ENCODE data around the gene COLGALT1.

The COLGALT1 gene

GRCh38 chr19:17576758-17577456 is 21.5 kb downstream of the COLGALT1 start:
- Histone ChIP-seq H3K36me3 (ENCODE audit: control insufficient read depth in 2 of 2, insufficient read depth in 1 of 2, low read length in 2 of 2) (peaks cover 11 to 57% of the 10 kb centered on the region in 2 experiments; a peak in 2 of 3 replicates), H3K27ac (ENCODE audit: extremely low read depth, low read depth, low read length) (no peak overlapping the region), H3K9me3 (ENCODE audit: control insufficient read depth, insufficient read depth, low read depth, low read length) (no peaks in the 10 kb centered on the region), H3K4me1 (ENCODE audit: control insufficient read depth, insufficient read depth, low read length) (no peaks in the 10 kb centered on the region), H3K4me3 (ENCODE audit: low read depth, low read length) (no peak overlapping the region)
- TF ChIP-seq ZNF747 (tag by site-specific recombination; IDR thresholded peaks at IDR 0.05): no peak
- TF ChIP-seq ZIC2 (tag by site-specific recombination; IDR thresholded peaks at IDR 0.05): no peak
- TF ChIP-seq KLF1 (tag by site-specific recombination; IDR thresholded peaks at IDR 0.05): peak; percentile 98
- TF ChIP-seq, protein P1, sequence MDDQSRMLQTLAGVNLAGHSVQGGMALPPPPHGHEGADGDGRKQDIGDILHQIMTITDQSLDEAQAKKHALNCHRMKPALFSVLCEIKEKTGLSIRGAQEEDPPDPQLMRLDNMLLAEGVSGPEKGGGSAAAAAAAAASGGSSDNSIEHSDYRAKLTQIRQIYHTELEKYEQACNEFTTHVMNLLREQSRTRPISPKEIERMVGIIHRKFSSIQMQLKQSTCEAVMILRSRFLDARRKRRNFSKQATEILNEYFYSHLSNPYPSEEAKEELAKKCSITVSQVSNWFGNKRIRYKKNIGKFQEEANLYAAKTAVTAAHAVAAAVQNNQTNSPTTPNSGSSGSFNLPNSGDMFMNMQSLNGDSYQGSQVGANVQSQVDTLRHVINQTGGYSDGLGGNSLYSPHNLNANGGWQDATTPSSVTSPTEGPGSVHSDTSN (CRISPR knock-in tag; IDR thresholded peaks at IDR 0.05): no peak
- no peak for TF ChIP-seq ZNF792 (tag by site-specific recombination; IDR thresholded peaks at IDR 0.05)
- TF ChIP-seq ZNF175 (tag by site-specific recombination; IDR thresholded peaks at IDR 0.05): no peak
- TF ChIP-seq, protein P2, sequence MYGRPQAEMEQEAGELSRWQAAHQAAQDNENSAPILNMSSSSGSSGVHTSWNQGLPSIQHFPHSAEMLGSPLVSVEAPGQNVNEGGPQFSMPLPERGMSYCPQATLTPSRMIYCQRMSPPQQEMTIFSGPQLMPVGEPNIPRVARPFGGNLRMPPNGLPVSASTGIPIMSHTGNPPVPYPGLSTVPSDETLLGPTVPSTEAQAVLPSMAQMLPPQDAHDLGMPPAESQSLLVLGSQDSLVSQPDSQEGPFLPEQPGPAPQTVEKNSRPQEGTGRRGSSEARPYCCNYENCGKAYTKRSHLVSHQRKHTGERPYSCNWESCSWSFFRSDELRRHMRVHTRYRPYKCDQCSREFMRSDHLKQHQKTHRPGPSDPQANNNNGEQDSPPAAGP (tag by site-specific recombination; IDR thresholded peaks at IDR 0.05): no peak
- no peak for TF ChIP-seq ZNF266 (tag by site-specific recombination; IDR thresholded peaks at IDR 0.05; ENCODE audit: low read depth)
- no peak for TF ChIP-seq KLF16 (tag by site-specific recombination; IDR thresholded peaks at IDR 0.05)
- no peak for TF ChIP-seq ZNF514 (tag by site-specific recombination; IDR thresholded peaks at IDR 0.05)
- TF ChIP-seq KLF9 (tag by site-specific recombination; IDR thresholded peaks at IDR 0.05; ENCODE audit: low read depth): no peak
- no peak for TF ChIP-seq ZBTB21 (tag by site-specific recombination; IDR thresholded peaks at IDR 0.05)
- 0 out of 2 replicates have a peak, but pooled peaks have one; percentile 11 for TF ChIP-seq SP3 (tag by site-specific recombination; IDR thresholded peaks at IDR 0.05)
- no peak for TF ChIP-seq ZNF2 (tag by site-specific recombination; IDR thresholded peaks at IDR 0.05)
- peak; percentile 46; the same call in 1 of the 2 replicates for TF ChIP-seq ZFHX2 (tag by site-specific recombination; conservative IDR thresholded peaks at IDR 0.05)
- TF ChIP-seq REPIN1 (tag by site-specific recombination; IDR thresholded peaks at IDR 0.05; ENCODE audit: low read depth): no peak
- peak; percentile 66 for TF ChIP-seq EGR2 (tag by site-specific recombination; IDR thresholded peaks at IDR 0.05; ENCODE audit: low read depth)
- TF ChIP-seq ZNF354C (tag by site-specific recombination; IDR thresholded peaks at IDR 0.05; ENCODE audit: borderline replicate concordance, low read depth): no peak
- no peak for TF ChIP-seq RBAK (tag by site-specific recombination; IDR thresholded peaks at IDR 0.05)
- TF ChIP-seq ZNF580 (tag by site-specific recombination; IDR thresholded peaks at IDR 0.05): no peak
- TF ChIP-seq ZSCAN30 (tag by site-specific recombination; IDR thresholded peaks at IDR 0.05): no peak
- TF ChIP-seq SP2 (tag by site-specific recombination; IDR thresholded peaks at IDR 0.05): peak; percentile 44
- no peak for TF ChIP-seq ZNF558 (tag by site-specific recombination; IDR thresholded peaks at IDR 0.05)
- TF ChIP-seq ZFP41 (tag by site-specific recombination; IDR thresholded peaks at IDR 0.05; ENCODE audit: borderline replicate concordance): no peak
- TF ChIP-seq PRDM10 (tag by site-specific recombination; IDR thresholded peaks at IDR 0.05): no peak
- CTCF ChIA-PET: interaction anchor here (0.8 to 1.6 kb wide), 5 partner anchors 24 to 207 kb away, joined by 3 to 5 read pairs (median 5); no protein-coding TSS in a partner anchor
- POLR2A ChIA-PET: interaction anchor here (0.9 to 1.1 kb wide), 2 partner anchors 9 to 29 kb away, joined by 3 to 5 read pairs; no protein-coding TSS in a partner anchor
